ENCODE measurements around the gene ATP6V0E1.

Gene ATP6V0E1

DNA sequence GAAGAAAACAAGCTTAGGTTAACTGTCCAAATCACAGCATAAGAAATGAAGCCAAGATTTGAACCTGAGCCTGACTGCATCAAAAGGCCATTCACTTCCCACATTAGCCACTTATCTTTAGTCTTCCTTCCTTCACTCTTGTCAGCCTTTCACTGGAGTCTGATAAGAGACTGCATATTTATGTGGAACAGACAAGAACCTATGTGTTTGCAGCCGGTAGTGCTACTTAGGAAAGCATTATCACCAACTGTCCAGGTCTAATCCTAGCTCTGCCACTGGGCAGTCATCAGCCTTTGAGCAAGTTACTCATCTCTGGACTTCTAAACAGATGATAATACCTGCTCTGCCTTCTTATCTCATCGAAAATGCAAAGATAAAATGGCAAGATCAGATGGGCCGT lies 12.1 kb upstream of the ATP6V0E1 start:
- Mint-ChIP-seq H3K27me3 (no peaks in the 10 kb centered on the region), H3K36me3 (peaks cover 4% of the 10 kb centered on the region), H3K4me3 (no peak overlapping the region), H3K4me1 (no peaks in the 10 kb centered on the region), H3K9me3 (no peaks in the 10 kb centered on the region), H3K27ac (no peak overlapping the region)
- CTCF ChIA-PET, result interaction anchor here (0.6 to 1.5 kb wide), 2 partner anchors 12 to 31 kb away, joined by 3 to 4 read pairs; partner anchors contain the start of gene RPL26L1
- DNase-seq, result no peak

DNA sequence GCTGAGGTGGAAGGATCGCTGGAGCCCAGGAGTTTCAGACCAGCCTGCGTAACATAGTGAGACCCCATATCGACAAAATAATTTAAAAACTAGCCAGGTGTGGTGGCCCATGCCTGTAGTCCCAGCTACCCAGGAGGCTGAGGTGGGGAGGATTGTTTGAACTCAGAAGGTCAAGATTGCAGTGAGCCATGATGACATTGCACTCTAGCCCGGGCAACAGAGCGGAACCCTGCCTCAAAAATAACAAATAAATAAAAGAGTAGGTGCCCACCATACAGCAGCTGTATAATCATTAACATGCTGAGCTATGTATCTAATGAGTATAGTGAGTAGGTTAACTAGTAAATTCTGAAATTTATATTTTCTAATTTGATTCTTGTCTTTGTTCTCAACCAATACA lies 11.0 kb upstream of the ATP6V0E1 start:
- Mint-ChIP-seq H3K27ac (no peak overlapping the region), H3K4me3 (no peak overlapping the region), H3K4me1 (no peaks in the 10 kb centered on the region), H3K36me3 (peaks cover 4% of the 10 kb centered on the region), H3K27me3 (no peaks in the 10 kb centered on the region), H3K9me3 (no peaks in the 10 kb centered on the region)
- no peak for DNase-seq
- CTCF ChIA-PET, result interaction anchor here (1.6 to 2.3 kb wide), 2 partner anchors 11 to 359 kb away, joined by 4 to 5 read pairs; partner anchors contain the start of gene ATP6V0E1

DNA sequence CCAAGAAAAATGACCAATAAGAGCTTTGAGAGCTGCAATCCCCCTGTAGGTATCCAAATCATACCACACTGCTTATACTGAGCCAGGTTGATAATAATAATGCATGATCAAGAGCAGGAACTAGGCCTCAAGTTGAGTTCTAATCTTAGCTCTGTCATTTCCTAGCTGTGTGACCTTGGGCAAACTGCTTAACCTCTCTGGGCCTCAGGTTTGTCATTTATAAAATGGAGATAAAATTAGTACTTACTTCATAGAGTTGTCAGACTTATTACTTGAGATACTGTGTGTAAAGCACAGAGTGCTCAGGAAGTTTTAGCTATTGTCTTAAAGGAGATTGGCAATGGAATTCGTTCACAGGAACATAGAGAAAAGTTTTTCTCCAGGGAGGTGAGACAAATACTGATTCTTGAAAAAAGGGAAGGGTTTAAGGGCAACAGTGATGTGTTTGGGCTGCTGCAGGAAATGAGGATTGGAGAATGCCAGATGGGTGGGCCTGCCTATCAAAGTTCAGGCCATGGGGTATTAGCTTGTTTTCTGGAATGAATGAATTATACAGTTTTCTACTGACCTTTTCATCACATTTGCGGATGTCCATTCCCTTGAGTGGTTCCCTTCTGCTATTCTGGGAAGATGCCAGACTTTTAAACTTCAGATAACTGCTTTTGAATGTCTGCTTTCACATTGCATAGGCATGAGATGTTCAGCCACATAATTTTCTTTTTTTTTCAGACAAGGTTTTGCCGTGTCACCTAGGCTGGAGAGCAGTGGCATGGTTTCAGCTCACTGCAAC lies 10.2 kb upstream of the ATP6V0E1 start:
- H3K4me1 Mint-ChIP-seq, result no peaks in the 10 kb centered on the region
- no peak overlapping the region for H3K4me3 Mint-ChIP-seq
- no peak overlapping the region for H3K27ac Mint-ChIP-seq
- CTCF ChIA-PET, result interaction anchor here (1.6 to 2.3 kb wide), 2 partner anchors 10 to 358 kb away, joined by 4 to 5 read pairs; partner anchors contain the start of gene ATP6V0E1
- H3K36me3 Mint-ChIP-seq, result peaks cover 4% of the 10 kb centered on the region
- DNase-seq, result no peak
- peaks cover 3% of the 10 kb centered on the region for H3K27me3 Mint-ChIP-seq
- H3K9me3 Mint-ChIP-seq, result no peaks in the 10 kb centered on the region

DNA sequence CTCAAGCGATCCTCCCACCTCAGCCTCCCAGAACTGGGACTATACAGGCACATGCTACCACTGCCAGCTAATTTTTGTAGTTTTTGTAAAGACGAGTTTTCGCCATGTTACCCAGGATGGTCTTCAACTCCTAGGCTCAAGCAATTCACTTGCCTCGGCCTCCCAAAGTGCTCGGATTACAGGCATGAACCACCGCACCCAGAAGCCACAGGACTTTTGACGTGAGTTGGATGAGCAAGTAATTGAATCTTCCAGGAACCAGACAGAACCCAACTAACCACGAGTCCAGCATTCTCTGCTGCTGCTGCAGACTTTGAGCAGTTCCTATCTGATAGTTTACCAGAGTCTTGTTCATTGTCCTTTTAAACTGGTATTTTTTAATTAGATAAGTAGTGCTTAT lies 9.6 kb upstream of the ATP6V0E1 start:
- H3K9me3 Mint-ChIP-seq, result no peaks in the 10 kb centered on the region
- H3K36me3 Mint-ChIP-seq, result peaks cover 4% of the 10 kb centered on the region
- no peak overlapping the region for H3K4me3 Mint-ChIP-seq
- CTCF ChIA-PET, result interaction anchor here (1.6 to 2.3 kb wide), 2 partner anchors 9 to 358 kb away, joined by 4 to 5 read pairs; partner anchors contain the start of gene ATP6V0E1
- H3K27me3 Mint-ChIP-seq, result peaks cover 5% of the 10 kb centered on the region
- no peak for DNase-seq
- H3K4me1 Mint-ChIP-seq, result no peaks in the 10 kb centered on the region
- H3K27ac Mint-ChIP-seq, result no peak overlapping the region

DNA sequence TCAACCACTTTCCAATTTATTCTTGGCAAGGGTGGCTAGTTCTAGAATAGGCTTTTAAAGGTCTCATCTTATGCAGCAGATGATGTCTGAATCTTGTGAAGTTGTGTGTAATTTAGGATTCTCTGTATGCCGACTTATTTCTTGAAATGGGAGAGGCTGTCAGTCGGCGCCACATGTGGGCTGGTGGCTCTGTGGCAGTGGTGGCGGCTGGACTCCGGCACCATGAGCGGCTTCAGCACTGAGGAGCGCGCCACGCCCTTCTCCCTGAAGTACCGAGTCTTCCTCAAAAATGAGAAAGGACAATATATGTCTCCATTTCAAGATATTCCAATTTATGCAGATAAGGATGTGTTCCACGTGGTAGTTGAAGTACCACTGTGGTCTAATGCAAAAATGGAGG lies 8.3 kb upstream of the ATP6V0E1 start:
- Mint-ChIP-seq H3K4me3 (no peak overlapping the region), H3K27ac (no peak overlapping the region), H3K36me3 (no peaks in the 10 kb centered on the region), H3K4me1 (no peaks in the 10 kb centered on the region), H3K27me3 (peaks cover 5% of the 10 kb centered on the region), H3K9me3 (no peaks in the 10 kb centered on the region)
- no peak for DNase-seq
- CTCF ChIA-PET, result interaction anchor here (0.9 kb wide), 1 partner anchor 319 kb away, joined by 3 read pairs; no protein-coding TSS in a partner anchor

DNA sequence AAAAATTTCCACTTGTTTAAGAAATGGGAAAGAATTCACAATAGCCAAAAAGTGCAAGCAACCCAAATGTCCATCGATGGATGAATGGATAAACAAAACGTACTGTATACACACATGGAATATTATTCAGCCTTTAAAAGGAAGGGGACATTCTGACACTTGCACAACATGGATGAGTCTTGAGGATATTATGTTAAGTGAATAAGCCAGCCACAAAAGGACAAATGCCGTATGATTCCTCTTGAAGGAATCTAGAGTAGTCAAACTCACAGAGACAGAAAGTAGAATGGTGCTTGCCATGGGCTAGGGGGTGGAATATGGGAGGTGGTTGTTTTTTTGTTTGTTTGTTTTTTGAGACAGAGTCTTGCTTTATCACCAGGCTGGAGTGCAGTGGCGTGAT lies 3.8 kb upstream of the ATP6V0E1 start:
- Mint-ChIP-seq H3K36me3 (peaks cover 6% of the 10 kb centered on the region), H3K27ac (no peak overlapping the region), H3K4me3 (no peak overlapping the region), H3K27me3 (peaks cover 5% of the 10 kb centered on the region), H3K4me1 (peaks cover 7% of the 10 kb centered on the region), H3K9me3 (no peaks in the 10 kb centered on the region)
- DNase-seq, result no peak
- CTCF ChIA-PET, result interaction anchor here (1.2 to 1.6 kb wide), 4 partner anchors 206 to 352 kb away, joined by 3 to 5 read pairs (median 4); no protein-coding TSS in a partner anchor

DNA sequence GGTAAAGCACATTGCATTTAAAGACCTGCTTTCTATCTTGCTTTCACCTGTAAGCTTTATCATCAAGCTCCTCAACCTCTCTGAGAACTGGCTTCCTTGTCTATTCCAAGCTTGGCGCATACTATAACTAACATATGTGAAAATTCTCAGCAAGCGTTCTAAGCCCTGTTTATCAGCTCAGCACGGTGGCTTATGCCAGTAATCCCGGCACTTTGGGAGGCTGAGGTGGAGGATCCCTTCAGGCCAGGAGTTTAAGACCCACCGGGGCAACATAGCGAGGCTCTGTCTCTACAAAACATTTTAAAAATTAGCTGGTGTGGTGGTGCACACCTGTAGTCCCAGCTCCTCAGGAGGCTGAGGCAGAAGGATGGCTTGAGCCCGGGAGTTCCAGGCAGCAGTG lies 1.6 kb upstream of the ATP6V0E1 start:
- Mint-ChIP-seq H3K9me3 (no peaks in the 10 kb centered on the region), H3K36me3 (peaks cover 20% of the 10 kb centered on the region), H3K4me3 (no peak overlapping the region), H3K4me1 (peaks cover 22% of the 10 kb centered on the region), H3K27me3 (peaks cover 5% of the 10 kb centered on the region), H3K27ac (no peak overlapping the region)
- CTCF ChIA-PET, result interaction anchor here (0.6 to 1.2 kb wide), 3 partner anchors 43 to 225 kb away, joined by 3 read pairs; no protein-coding TSS in a partner anchor
- DNase-seq, result no peak

DNA sequence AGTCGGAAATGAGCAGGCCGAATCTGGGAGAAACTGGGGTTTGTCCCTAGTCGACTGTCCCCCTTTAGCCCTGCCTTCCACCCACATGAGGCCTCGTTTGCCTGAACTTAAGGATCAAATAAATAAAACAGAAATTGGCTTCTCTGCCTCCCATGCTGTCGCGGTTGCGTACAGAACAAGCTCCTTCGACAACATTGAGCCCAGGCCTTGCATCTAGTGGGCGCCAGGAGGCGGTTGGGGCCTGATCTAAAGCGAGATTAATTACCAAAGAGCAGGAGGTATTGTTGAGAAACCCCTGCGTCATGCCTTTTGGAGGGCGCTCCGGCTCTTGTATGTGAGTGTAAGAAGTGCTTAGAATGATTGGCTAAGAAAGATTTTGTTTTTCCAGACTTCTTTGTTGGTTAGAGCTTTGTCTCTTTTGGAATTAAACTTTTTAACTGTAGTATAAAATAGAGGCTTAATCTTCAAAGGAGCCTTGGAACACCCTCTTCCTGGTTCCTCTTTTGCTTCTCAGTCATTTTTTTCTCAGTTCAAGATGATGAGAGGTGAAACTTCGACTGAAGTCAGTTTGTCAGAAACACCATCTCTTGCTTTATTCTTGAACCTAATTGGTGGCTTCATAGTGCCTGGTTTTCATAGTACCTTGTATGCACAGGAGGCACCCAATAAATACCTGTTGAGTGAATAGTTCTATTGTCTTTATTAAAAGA lies 828 bp downstream of the ATP6V0E1 start:
- Mint-ChIP-seq H3K27ac (peak overlapping the region; percentile 99), H3K9me3 (no peaks in the 10 kb centered on the region), H3K4me3 (peak overlapping the region; percentile 98), H3K4me1 (peaks cover 27% of the 10 kb centered on the region), H3K27me3 (no peaks in the 10 kb centered on the region), H3K36me3 (peaks cover 31% of the 10 kb centered on the region)
- DNase-seq, result peak; percentile 84
- CTCF ChIA-PET, result interaction anchor here (0.7 to 2.9 kb wide), 16 partner anchors 11 to 347 kb away, joined by 3 to 23 read pairs (median 4); no protein-coding TSS in a partner anchor

DNA sequence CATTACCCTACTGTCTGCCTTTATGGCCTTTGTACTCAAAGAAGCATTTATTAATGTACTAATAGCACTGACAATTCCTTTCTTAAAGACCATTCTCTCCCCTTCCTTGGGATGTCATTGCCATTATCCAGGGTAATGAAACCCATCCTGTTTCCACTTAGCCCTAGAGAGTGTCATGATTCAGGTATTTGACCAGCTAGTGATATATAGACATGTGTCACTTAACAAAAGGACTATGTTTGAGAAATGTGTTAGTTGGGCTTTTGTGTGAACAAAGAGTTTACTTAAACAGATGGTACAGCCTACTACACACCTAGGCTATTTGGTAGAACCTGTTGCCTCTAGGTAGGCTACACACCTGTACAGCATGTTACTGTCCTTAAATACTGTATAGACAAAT lies 2.0 kb downstream of the ATP6V0E1 start:
- Mint-ChIP-seq H3K9me3 (no peaks in the 10 kb centered on the region), H3K4me1 (peaks cover 27% of the 10 kb centered on the region), H3K36me3 (peaks cover 31% of the 10 kb centered on the region), H3K27ac (peak overlapping the region; percentile 80), H3K4me3 (peak overlapping the region; percentile 72), H3K27me3 (no peaks in the 10 kb centered on the region)
- DNase-seq, result no peak
- CTCF ChIA-PET, result interaction anchor here (1.9 to 2.9 kb wide), 2 partner anchors 9 to 72 kb away, joined by 4 to 10 read pairs; no protein-coding TSS in a partner anchor

DNA sequence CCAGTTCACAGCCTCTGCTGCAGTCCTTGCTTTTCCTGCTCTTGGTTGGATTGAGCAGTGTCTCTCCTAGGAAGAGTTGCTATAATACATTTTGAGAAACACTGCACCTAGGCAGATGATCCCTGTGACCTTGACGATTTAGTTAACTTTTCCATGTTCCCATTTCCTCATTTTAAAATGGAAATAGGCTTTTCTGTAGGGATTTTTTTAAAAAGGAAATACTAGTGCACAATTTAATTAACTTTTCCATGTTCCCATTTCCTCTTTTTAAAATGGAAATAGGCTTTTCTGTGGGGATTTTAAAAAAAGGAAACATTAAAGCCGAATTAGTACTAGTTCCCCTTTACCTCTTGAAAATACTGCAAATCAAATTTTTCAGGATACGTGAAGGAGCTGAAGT lies 4.7 kb downstream of the ATP6V0E1 start:
- H3K4me3 Mint-ChIP-seq, result no peak overlapping the region
- H3K36me3 Mint-ChIP-seq, result peaks cover 46% of the 10 kb centered on the region
- no peak for DNase-seq
- CTCF ChIA-PET, result no interaction called here
- H3K27me3 Mint-ChIP-seq, result no peaks in the 10 kb centered on the region
- no peaks in the 10 kb centered on the region for H3K9me3 Mint-ChIP-seq
- no peak overlapping the region for H3K27ac Mint-ChIP-seq
- peaks cover 37% of the 10 kb centered on the region for H3K4me1 Mint-ChIP-seq

DNA sequence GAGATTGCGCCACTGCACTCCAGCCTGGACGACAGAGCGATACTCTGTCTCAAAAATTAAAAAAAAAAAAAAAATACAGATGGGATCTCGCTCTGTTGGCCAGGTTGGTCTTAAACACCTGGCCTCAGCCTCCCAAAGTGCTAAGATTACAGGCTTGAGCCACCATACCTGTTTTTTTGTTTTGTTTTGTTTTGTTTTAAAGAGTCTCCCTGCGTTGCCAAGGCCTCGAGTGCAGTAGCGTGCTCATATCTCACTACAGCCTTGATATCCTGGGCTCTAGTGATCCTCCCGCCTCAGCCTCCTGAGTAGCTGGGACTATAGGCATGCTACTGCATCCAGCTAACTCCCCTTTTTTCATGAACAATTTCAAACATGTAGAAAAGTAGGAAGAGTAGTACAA lies 7.2 kb downstream of the ATP6V0E1 start:
- Mint-ChIP-seq H3K4me3 (no peak overlapping the region), H3K9me3 (no peaks in the 10 kb centered on the region), H3K4me1 (peaks cover 30% of the 10 kb centered on the region), H3K27ac (no peak overlapping the region), H3K36me3 (peaks cover 43% of the 10 kb centered on the region), H3K27me3 (no peaks in the 10 kb centered on the region)
- CTCF ChIA-PET, result no interaction called here
- DNase-seq, result no peak

DNA sequence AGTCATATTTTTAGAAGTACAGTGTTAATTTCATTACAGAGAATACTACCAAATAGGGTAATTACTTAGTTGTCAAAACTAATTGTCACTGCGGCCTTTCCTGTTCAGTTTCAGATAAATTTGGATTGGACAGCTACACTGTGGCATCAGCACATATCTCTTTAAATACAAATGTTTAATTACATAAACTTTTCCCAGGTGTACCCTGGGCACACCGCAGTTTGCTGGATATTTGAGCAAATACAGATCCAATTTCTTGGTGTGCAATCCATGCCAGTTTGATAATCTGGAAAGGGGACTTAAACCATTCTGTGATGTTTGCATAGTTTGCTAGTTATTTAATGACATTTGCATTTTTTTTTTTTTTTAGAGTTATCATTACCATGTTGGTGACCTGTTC lies 10.8 kb downstream of the ATP6V0E1 start:
- CTCF ChIA-PET, result no interaction called here
- no peak overlapping the region for H3K4me3 Mint-ChIP-seq
- H3K4me1 Mint-ChIP-seq, result peaks cover 17% of the 10 kb centered on the region
- H3K27ac Mint-ChIP-seq, result no peak overlapping the region
- peaks cover 33% of the 10 kb centered on the region for H3K36me3 Mint-ChIP-seq
- no peaks in the 10 kb centered on the region for H3K27me3 Mint-ChIP-seq
- H3K9me3 Mint-ChIP-seq, result no peaks in the 10 kb centered on the region
- no peak for DNase-seq

DNA sequence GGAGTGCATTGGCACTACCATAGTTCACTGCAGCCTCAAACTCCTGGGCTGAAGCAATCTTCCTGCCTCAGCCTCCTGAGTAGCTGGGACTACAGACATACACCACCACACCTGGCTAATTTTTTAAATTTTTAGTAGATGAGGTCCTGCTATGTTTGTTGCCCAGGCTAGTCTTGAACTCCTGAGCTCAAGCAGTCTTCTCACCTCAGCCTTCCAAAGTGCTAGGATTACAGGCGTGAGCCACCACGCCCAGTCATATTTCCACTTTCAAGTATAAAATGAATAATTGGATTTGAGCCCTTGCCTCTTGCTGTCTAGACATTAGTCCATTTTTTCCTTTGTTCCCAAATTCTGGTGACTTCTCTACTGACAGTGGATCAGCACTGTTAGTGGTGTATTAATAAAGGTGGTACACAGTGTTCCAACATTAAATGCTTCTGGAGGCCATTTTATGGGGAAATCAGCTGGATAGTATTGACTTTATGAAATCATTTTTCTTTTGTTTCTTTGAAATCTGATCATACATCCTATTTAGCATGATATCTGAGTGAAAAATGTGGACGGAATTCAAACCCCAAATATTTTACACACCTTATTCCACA lies 15.9 kb downstream of the ATP6V0E1 start:
- Mint-ChIP-seq H3K4me3 (no peak overlapping the region), H3K27ac (no peak overlapping the region), H3K9me3 (no peaks in the 10 kb centered on the region), H3K27me3 (no peaks in the 10 kb centered on the region), H3K4me1 (peaks cover 30% of the 10 kb centered on the region), H3K36me3 (peaks cover 19% of the 10 kb centered on the region)
- CTCF ChIA-PET, result no interaction called here
- no peak for DNase-seq

DNA sequence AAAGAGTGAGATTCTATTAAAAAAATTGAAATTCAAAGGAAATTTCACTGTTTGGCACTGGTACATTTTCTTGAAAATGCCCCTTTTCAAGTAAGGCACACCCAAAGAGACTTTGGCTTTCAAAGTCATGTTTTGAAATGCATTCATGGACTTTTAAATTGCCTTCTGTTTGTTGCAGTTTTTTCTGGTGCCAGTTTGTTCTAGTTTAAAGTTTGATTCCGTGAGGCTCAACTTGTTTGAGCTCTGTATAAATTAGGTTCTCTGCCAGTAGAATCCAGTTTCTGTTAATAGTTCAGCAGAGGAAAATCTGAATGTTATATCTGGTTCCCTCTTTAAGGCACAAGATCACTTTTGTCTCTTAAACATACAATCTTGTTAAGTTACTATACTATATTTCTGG lies 16.4 kb downstream of the ATP6V0E1 start:
- Mint-ChIP-seq H3K27me3 (no peaks in the 10 kb centered on the region), H3K27ac (no peak overlapping the region), H3K4me3 (no peak overlapping the region), H3K4me1 (peaks cover 30% of the 10 kb centered on the region), H3K9me3 (no peaks in the 10 kb centered on the region), H3K36me3 (peaks cover 19% of the 10 kb centered on the region)
- CTCF ChIA-PET, result no interaction called here
- no peak for DNase-seq

Measured in activated naive CD4-positive, alpha-beta T cell treated with anti-CD3 and anti-CD28 coated beads, Interleukin-2, amount 10 ng/mL, durations not matched to agents 7 days and 5 days (primary cell).